Measurements from ENCODE around the gene ENTHD1.
"Not testable (repeated sequence)": the region's sequence is repeated elsewhere in the genome, so short reads cannot be mapped to it uniquely, and the experiment has no call there.

The ENTHD1 gene

GRCh38 chr22:39738746-39739145 is 154.8 kb downstream of the ENTHD1 start:
- no peaks in the 10 kb centered on the region for H4K20me1 ChIP-seq (ENCODE audit: low read depth, low read length)
- no peaks in the 10 kb centered on the region for H3K9me3 ChIP-seq (ENCODE audit: insufficient read depth, low read length)
- no peaks in the 10 kb centered on the region for H3K9me2 ChIP-seq (replicated peaks; ENCODE audit: insufficient read depth, low read length)
- no peaks in the 10 kb centered on the region for H3K79me2 ChIP-seq (ENCODE audit: insufficient read depth, low read length)
- no peak overlapping the region for H3K27ac ChIP-seq (ENCODE audit: low read depth, low read length)
- no peak overlapping the region for H3K4me2 ChIP-seq (ENCODE audit: low read depth, low read length, poor library complexity, severe bottlenecking)
- no peaks in the 10 kb centered on the region for H3K27me3 ChIP-seq (ENCODE audit: low read length)
- H2AFZ ChIP-seq (ENCODE audit: low read depth, low read length, severe bottlenecking) = no peak overlapping the region
- no peak overlapping the region for H3K4me3 ChIP-seq (ENCODE audit: insufficient read depth, low read length, poor library complexity, severe bottlenecking)
- no peak for TF ChIP-seq EZH2phosphoT487 (conservative IDR thresholded peaks at IDR 0.05; ENCODE audit: low read length)
- TF ChIP-seq CTCF (IDR thresholded peaks at IDR 0.05; ENCODE audit: insufficient read depth, low read length, poor library complexity, severe bottlenecking) = no peak
- H3K9ac ChIP-seq (ENCODE audit: low read length) = no peak overlapping the region
- no peaks in the 10 kb centered on the region for H3K36me3 ChIP-seq (ENCODE audit: low read length)
- H3F3A ChIP-seq (ENCODE audit: insufficient read depth) = no peaks in the 10 kb centered on the region

GRCh38 chr22:39735776-39736175 is 157.8 kb downstream of the ENTHD1 start:
- H3K9me2 ChIP-seq (replicated peaks; ENCODE audit: insufficient read depth, low read length) = no peaks in the 10 kb centered on the region
- H3K36me3 ChIP-seq (ENCODE audit: low read length) = no peaks in the 10 kb centered on the region
- no peaks in the 10 kb centered on the region for H3K9me3 ChIP-seq (ENCODE audit: insufficient read depth, low read length)
- no peaks in the 10 kb centered on the region for H4K20me1 ChIP-seq (ENCODE audit: low read depth, low read length)
- no peaks in the 10 kb centered on the region for H3F3A ChIP-seq (ENCODE audit: insufficient read depth)
- TF ChIP-seq CTCF (IDR thresholded peaks at IDR 0.05; ENCODE audit: insufficient read depth, low read length, poor library complexity, severe bottlenecking) = no peak
- TF ChIP-seq EZH2phosphoT487 (conservative IDR thresholded peaks at IDR 0.05; ENCODE audit: low read length) = no peak
- no peak overlapping the region for H2AFZ ChIP-seq (ENCODE audit: low read depth, low read length, severe bottlenecking)
- H3K4me3 ChIP-seq (ENCODE audit: insufficient read depth, low read length, poor library complexity, severe bottlenecking) = no peak overlapping the region
- H3K27me3 ChIP-seq (ENCODE audit: low read length) = no peaks in the 10 kb centered on the region
- no peak overlapping the region for H3K9ac ChIP-seq (ENCODE audit: low read length)
- H3K27ac ChIP-seq (ENCODE audit: low read depth, low read length) = no peak overlapping the region
- H3K4me2 ChIP-seq (ENCODE audit: low read depth, low read length, poor library complexity, severe bottlenecking) = no peak overlapping the region
- H3K79me2 ChIP-seq (ENCODE audit: insufficient read depth, low read length) = no peaks in the 10 kb centered on the region

GRCh38 chr22:39734866-39735265 is 158.7 kb downstream of the ENTHD1 start:
- Histone ChIP-seq H3K36me3 (ENCODE audit: low read length) (no peaks in the 10 kb centered on the region), H3K9ac (ENCODE audit: low read length) (no peak overlapping the region), H3K9me3 (ENCODE audit: insufficient read depth, low read length) (no peaks in the 10 kb centered on the region), H4K20me1 (ENCODE audit: low read depth, low read length) (no peaks in the 10 kb centered on the region), H3K4me2 (ENCODE audit: low read depth, low read length, poor library complexity, severe bottlenecking) (no peak overlapping the region), H3K4me3 (ENCODE audit: insufficient read depth, low read length, poor library complexity, severe bottlenecking) (no peak overlapping the region), H2AFZ (ENCODE audit: low read depth, low read length, severe bottlenecking) (no peak overlapping the region), H3K9me2 (replicated peaks; ENCODE audit: insufficient read depth, low read length) (no peaks in the 10 kb centered on the region), H3K79me2 (ENCODE audit: insufficient read depth, low read length) (no peaks in the 10 kb centered on the region), H3K27ac (ENCODE audit: low read depth, low read length) (no peak overlapping the region), H3F3A (ENCODE audit: insufficient read depth) (no peaks in the 10 kb centered on the region), H3K27me3 (ENCODE audit: low read length) (no peaks in the 10 kb centered on the region)
- TF ChIP-seq EZH2phosphoT487 (conservative IDR thresholded peaks at IDR 0.05; ENCODE audit: low read length) (no peak), CTCF (IDR thresholded peaks at IDR 0.05; ENCODE audit: insufficient read depth, low read length, poor library complexity, severe bottlenecking) (no peak)

GRCh38 chr22:39734046-39734445 is 159.5 kb downstream of the ENTHD1 start:
- not testable (repeated sequence) for H3K27ac ChIP-seq (ENCODE audit: low read depth, low read length); H3K79me2 ChIP-seq (ENCODE audit: insufficient read depth, low read length); H2AFZ ChIP-seq (ENCODE audit: low read depth, low read length, severe bottlenecking)

More at GRCh38 chr22:39734046-39734445, 159.5 kb downstream of the ENTHD1 start:
- not testable (repeated sequence) for H3K27me3 ChIP-seq (ENCODE audit: low read length); H3K9me2 ChIP-seq (replicated peaks; ENCODE audit: insufficient read depth, low read length); H3K4me2 ChIP-seq (ENCODE audit: low read depth, low read length, poor library complexity, severe bottlenecking); H3F3A ChIP-seq (ENCODE audit: insufficient read depth); H3K9me3 ChIP-seq (ENCODE audit: insufficient read depth, low read length); H3K9ac ChIP-seq (ENCODE audit: low read length); H4K20me1 ChIP-seq (ENCODE audit: low read depth, low read length); H3K4me3 ChIP-seq (ENCODE audit: insufficient read depth, low read length, poor library complexity, severe bottlenecking); H3K36me3 ChIP-seq (ENCODE audit: low read length)

Data from SU-DHL-6 (cell line).